ENCODE measurements around the gene ZNF780A.
"Not testable (repeated sequence)": the region's sequence is repeated elsewhere in the genome, so short reads cannot be mapped to it uniquely, and the experiment has no call there.

- TF ChIP-seq, protein P1, sequence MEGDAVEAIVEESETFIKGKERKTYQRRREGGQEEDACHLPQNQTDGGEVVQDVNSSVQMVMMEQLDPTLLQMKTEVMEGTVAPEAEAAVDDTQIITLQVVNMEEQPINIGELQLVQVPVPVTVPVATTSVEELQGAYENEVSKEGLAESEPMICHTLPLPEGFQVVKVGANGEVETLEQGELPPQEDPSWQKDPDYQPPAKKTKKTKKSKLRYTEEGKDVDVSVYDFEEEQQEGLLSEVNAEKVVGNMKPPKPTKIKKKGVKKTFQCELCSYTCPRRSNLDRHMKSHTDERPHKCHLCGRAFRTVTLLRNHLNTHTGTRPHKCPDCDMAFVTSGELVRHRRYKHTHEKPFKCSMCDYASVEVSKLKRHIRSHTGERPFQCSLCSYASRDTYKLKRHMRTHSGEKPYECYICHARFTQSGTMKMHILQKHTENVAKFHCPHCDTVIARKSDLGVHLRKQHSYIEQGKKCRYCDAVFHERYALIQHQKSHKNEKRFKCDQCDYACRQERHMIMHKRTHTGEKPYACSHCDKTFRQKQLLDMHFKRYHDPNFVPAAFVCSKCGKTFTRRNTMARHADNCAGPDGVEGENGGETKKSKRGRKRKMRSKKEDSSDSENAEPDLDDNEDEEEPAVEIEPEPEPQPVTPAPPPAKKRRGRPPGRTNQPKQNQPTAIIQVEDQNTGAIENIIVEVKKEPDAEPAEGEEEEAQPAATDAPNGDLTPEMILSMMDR (IDR thresholded peaks at IDR 0.05): not testable (repeated sequence)
- not testable (repeated sequence) for TF ChIP-seq POLR2A (IDR thresholded peaks at IDR 0.05)
Observed at GRCh38 chr19:40112271-40112670, 21.5 kb upstream of the ZNF780A start.
